HepG2 (cell line): ENCODE data around the gene SSH3. TPM values are rescaled to one million over a fixed set of nuclear protein-coding genes. Genes with fewer than 3 reads are reported as not detected.

Source experiments
- ARNT ChIP-seq: fragments of 450-650 bp; IDR thresholded peaks from 2 replicates; pipeline ENCODE4 v1.6.1; 2017
- CC2D1A ChIP-seq: sonication (generic); formaldehyde crosslinking; IDR thresholded peaks from 2 replicates; pipeline ENCODE4 v1.8.1; 2023; ENCODE audit warnings: mild to moderate bottlenecking, missing genetic modification reagents
- FOXK1 ChIP-seq: sonication (generic); formaldehyde crosslinking; IDR thresholded peaks from 2 replicates; pipeline ENCODE4 v1.4.0; 2020; ENCODE audit warnings: low read depth, missing genetic modification reagents, borderline replicate concordance
- FOXO1 ChIP-seq: sonication (generic); formaldehyde crosslinking; IDR thresholded peaks from 2 replicates; pipeline ENCODE4 v1.4.0; 2020; ENCODE audit warnings: missing genetic modification reagents
- HIVEP1 ChIP-seq: sonication (generic); formaldehyde crosslinking; IDR thresholded peaks from 2 replicates; pipeline ENCODE4 v1.4.0; 2020; ENCODE audit warnings: mild to moderate bottlenecking, missing genetic modification reagents
- HOXA3 ChIP-seq: sonication (generic); formaldehyde crosslinking; IDR thresholded peaks from 2 replicates; pipeline ENCODE4 v1.5.0; 2020; ENCODE audit warnings: missing genetic modification reagents
- JUN ChIP-seq: sonication (generic); formaldehyde crosslinking; IDR thresholded peaks from 2 replicates; pipeline ENCODE4 v1.4.0; 2020; ENCODE audit warnings: mild to moderate bottlenecking, missing genetic modification reagents
- MED8 ChIP-seq: sonication (generic); formaldehyde crosslinking; IDR thresholded peaks from 2 replicates; pipeline ENCODE4 v1.8.1; 2023; ENCODE audit warnings: mild to moderate bottlenecking, missing genetic modification reagents; ENCODE audit not compliant: insufficient replicate concordance
- MTF2 ChIP-seq: sonication (generic); formaldehyde crosslinking; IDR thresholded peaks from 2 replicates; pipeline ENCODE4 v1.5.0; 2020; ENCODE audit warnings: missing genetic modification reagents, borderline replicate concordance
- NR2F2 ChIP-seq: IDR thresholded peaks from 2 replicates; pipeline ENCODE4 v1.6.1; 2012; ENCODE audit warnings: low read depth, inconsistent platforms, borderline replicate concordance
- NR2F6 ChIP-seq, 2 experiments: IDR thresholded peaks; 2 replicates each; pipeline ENCODE4 v1.6.1; 2016; ENCODE audit warnings: antibody characterized with exemption in 1 of 2, mild to moderate bottlenecking in 1 of 2
- PRMT3 ChIP-seq: sonication (generic); formaldehyde crosslinking; IDR thresholded peaks from 2 replicates; pipeline ENCODE4 v1.8.1; 2022; ENCODE audit warnings: low read depth, mild to moderate bottlenecking, moderate library complexity, missing genetic modification reagents, borderline replicate concordance
- SKI ChIP-seq: fragments of 450-650 bp; IDR thresholded peaks from one replicate; pipeline ENCODE4 v1.6.1; 2018; ENCODE audit warnings: mild to moderate bottlenecking; ENCODE audit not compliant: partially characterized antibody
- TBL1XR1 ChIP-seq: fragments of 150-350 bp; IDR thresholded peaks from 2 replicates; pipeline ENCODE4 v1.6.1; 2014; ENCODE audit warnings: borderline replicate concordance, low read length; ENCODE audit not compliant: partially characterized antibody
- WIZ ChIP-seq: sonication (generic); formaldehyde crosslinking; IDR thresholded peaks from 2 replicates; pipeline ENCODE4 v1.5.1; 2020; ENCODE audit warnings: mild to moderate bottlenecking, missing genetic modification reagents
- ZKSCAN5 ChIP-seq: sonication (generic); formaldehyde crosslinking; IDR thresholded peaks from 2 replicates; pipeline ENCODE4 v1.5.1; 2020; ENCODE audit warnings: mild to moderate bottlenecking, missing genetic modification reagents
- ZNF558 ChIP-seq: sonication (generic); formaldehyde crosslinking; IDR thresholded peaks from 2 replicates; pipeline ENCODE4 v1.9.0; 2022; ENCODE audit warnings: mild to moderate bottlenecking, missing genetic modification reagents, borderline replicate concordance
- ZNF564 ChIP-seq: sonication (generic); formaldehyde crosslinking; IDR thresholded peaks from 2 replicates; pipeline ENCODE4 v1.8.1; 2023; ENCODE audit warnings: mild to moderate bottlenecking, missing genetic modification reagents
- polyA plus RNA-seq, 8 experiments: library from polyadenylated mRNA; depleted of rRNA in 3 of 8; stranded (reverse) in 7 of 8; unstranded in 1 of 8; fragments of >200 nt; fragmentation: Illumina TruSeq in 4 of 8; extraction: Trizol in 4 of 8; gene quantifications; 2 replicates each; pipeline versions ENCODE4 v1.2.1 to v1.2.3, GENCODE V29; 2011 to 2016; ENCODE audit warnings: low read depth in 4 of 8, missing spikeins in 1 of 8, mixed read lengths in 1 of 8; ENCODE audit not compliant: insufficient read depth in 1 of 8
- total RNA-seq, 5 experiments: library from RNA; depleted of rRNA; stranded (reverse); fragments of >200 nt; fragmentation: Illumina TruSeq; extraction: Trizol; gene quantifications; 2 replicates each; pipeline ENCODE4 v1.2.3, GENCODE V29; 2016; ENCODE audit warnings: low read depth in 1 of 5
- TF ChIP-seq, protein P1 (sequence below), 2 experiments: sonication (generic) in 1 of 2; formaldehyde crosslinking in 1 of 2; IDR thresholded peaks; 2 replicates each; pipeline versions ENCODE4 v1.5.1 to v1.6.1; 2011 to 2020; ENCODE audit warnings: borderline replicate concordance in 1 of 2, low read depth in 1 of 2, low read length in 1 of 2, mild to moderate bottlenecking in 1 of 2, missing genetic modification reagents in 1 of 2, moderate library complexity in 1 of 2
- TF ChIP-seq, protein P2 (sequence below): sonication (generic); formaldehyde crosslinking; IDR thresholded peaks from one replicate; pipeline ENCODE4 v1.5.1; 2020; ENCODE audit warnings: mild to moderate bottlenecking, missing genetic modification reagents; ENCODE audit errors: not compliant biosample characterization

The SSH3 gene
- total and polyA plus RNA-seq, 2 of the 13 experiments (the other 11 are each of a cell fraction or from before 2014, with no cell fraction given) = 12.4 to 18.8 TPM

DNA sequence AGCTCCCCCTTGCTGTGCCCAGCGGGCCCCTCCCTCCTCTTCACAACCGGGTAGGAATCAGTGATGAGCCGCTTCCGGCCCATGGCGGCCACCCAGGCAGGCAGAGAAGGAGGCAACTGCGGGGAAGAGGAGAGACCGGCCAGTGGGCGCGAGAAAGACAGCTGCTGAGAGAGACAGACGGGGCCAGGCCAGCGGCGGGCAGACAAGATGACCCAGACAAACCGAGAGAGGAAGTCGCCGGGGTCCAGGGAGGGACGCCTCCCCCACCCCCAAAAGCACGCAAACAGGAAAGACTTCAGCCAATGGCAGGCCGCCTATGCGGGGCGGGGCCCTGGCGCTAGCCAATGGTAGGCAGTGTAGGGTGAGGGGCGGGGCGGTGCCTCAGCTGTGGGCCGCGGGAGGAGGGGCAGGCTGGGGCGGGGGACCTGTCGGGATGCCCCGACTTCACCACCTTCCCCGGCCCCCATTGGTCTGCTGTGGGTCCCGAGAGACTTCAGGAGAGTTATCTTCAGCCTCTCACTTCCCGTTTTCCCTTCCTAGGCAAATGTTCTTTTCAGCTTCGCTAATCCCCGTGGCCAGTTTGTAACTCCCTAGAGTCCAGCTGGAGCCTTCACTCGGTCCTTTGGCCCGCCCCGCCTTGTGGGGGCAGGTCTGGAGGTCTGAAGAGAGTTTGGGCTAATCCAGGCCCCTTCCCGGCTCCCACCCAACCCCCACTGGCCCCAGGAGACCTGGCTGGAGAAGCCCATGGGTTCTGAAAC, 50.2 kb downstream of the SSH3 start, which contains the start of gene POLD4 (continued):
- TF ChIP-seq, protein P1, sequence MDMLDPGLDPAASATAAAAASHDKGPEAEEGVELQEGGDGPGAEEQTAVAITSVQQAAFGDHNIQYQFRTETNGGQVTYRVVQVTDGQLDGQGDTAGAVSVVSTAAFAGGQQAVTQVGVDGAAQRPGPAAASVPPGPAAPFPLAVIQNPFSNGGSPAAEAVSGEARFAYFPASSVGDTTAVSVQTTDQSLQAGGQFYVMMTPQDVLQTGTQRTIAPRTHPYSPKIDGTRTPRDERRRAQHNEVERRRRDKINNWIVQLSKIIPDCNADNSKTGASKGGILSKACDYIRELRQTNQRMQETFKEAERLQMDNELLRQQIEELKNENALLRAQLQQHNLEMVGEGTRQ (IDR thresholded peaks at IDR 0.05; ENCODE audit: low read depth, low read length) = no peak
- TF ChIP-seq, protein P1 (CRISPR knock-in tag; IDR thresholded peaks at IDR 0.05; ENCODE audit: borderline replicate concordance) = no peak
- peak; percentile 42 for TF ChIP-seq SKI
- TF ChIP-seq TBL1XR1 = no peak
- TF ChIP-seq PRMT3 (CRISPR knock-in tag) = no peak
- no peak for TF ChIP-seq MED8 (CRISPR knock-in tag)
- no peak for TF ChIP-seq FOXO1
- peak; percentile 72 for TF ChIP-seq HIVEP1
- TF ChIP-seq CC2D1A = no peak
- TF ChIP-seq JUN (CRISPR knock-in tag) = 0 out of 2 replicates have a peak, but pooled peaks have one; percentile 11
- no peak for TF ChIP-seq ARNT
- peak; percentile 52; the same call in 1 of the 2 replicates for TF ChIP-seq WIZ (CRISPR knock-in tag)
- peak; percentile 62 for TF ChIP-seq HOXA3
- no peak; the same call in 1 of the 2 replicates for TF ChIP-seq NR2F2
- TF ChIP-seq, protein P2, sequence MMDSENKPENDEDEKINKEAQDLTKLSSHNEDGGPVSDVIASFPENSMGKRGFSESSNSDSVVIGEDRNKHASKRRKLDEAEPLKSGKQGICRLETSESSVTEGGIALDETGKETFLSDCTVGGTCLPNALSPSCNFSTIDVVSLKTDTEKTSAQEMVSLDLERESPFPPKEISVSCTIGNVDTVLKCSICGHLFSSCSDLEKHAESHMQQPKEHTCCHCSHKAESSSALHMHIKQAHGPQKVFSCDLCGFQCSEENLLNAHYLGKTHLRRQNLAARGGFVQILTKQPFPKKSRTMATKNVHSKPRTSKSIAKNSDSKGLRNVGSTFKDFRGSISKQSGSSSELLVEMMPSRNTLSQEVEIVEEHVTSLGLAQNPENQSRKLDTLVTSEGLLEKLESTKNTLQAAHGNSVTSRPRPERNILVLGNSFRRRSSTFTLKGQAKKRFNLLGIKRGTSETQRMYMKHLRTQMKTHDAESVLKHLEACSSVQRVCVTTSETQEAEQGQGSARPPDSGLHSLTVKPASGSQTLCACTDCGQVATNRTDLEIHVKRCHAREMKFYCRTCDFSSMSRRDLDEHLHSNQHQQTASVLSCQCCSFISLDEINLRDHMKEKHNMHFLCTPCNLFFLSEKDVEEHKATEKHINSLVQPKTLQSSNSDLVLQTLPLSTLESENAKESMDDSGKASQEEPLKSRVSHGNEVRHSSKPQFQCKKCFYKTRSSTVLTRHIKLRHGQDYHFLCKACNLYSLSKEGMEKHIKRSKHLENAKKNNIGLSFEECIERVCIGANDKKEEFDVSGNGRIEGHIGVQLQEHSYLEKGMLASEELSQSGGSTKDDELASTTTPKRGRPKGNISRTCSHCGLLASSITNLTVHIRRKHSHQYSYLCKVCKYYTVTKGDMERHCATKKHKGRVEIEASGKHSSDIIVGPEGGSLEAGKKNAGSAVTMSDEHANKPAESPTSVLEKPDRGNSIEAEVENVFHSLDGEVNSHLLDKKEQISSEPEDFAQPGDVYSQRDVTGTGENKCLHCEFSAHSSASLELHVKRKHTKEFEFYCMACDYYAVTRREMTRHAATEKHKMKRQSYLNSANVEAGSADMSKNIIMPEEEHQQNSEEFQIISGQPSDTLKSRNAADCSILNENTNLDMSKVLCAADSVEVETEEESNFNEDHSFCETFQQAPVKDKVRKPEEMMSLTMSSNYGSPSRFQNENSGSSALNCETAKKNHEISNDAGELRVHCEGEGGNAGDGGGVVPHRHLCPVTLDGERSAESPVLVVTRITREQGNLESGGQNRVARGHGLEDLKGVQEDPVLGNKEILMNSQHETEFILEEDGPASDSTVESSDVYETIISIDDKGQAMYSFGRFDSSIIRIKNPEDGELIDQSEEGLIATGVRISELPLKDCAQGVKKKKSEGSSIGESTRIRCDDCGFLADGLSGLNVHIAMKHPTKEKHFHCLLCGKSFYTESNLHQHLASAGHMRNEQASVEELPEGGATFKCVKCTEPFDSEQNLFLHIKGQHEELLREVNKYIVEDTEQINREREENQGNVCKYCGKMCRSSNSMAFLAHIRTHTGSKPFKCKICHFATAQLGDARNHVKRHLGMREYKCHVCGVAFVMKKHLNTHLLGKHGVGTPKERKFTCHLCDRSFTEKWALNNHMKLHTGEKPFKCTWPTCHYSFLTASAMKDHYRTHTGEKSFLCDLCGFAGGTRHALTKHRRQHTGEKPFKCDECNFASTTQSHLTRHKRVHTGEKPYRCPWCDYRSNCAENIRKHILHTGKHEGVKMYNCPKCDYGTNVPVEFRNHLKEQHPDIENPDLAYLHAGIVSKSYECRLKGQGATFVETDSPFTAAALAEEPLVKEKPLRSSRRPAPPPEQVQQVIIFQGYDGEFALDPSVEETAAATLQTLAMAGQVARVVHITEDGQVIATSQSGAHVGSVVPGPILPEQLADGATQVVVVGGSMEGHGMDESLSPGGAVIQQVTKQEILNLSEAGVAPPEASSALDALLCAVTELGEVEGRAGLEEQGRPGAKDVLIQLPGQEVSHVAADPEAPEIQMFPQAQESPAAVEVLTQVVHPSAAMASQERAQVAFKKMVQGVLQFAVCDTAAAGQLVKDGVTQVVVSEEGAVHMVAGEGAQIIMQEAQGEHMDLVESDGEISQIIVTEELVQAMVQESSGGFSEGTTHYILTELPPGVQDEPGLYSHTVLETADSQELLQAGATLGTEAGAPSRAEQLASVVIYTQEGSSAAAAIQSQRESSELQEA (CRISPR knock-in tag) = no peak
- TF ChIP-seq NR2F6 (IDR thresholded peaks at IDR 0.05) = 0 out of 2 replicates have a peak, but pooled peaks have one; percentile 9
- TF ChIP-seq NR2F6 (CRISPR knock-in tag; IDR thresholded peaks at IDR 0.05) = no peak
- peak; percentile 51; the same call in 1 of the 2 replicates for TF ChIP-seq FOXK1 (CRISPR knock-in tag)
- TF ChIP-seq ZKSCAN5 (CRISPR knock-in tag) = no peak
- no peak for TF ChIP-seq ZNF564
- TF ChIP-seq ZNF558 (CRISPR knock-in tag) = no peak
- no peak for TF ChIP-seq MTF2 (CRISPR knock-in tag)
